Activated T-cell treated with anti-CD3 and anti-CD28 coated beads, Interleukin-2, amount 50 U/mL, for 24 hours (primary cell): ENCODE measurements around the gene CEP55.
A peak's percentile ranks its signal among the peaks of the same experiment; 100 is the strongest.

ENCODE experiments used
- DNase-seq: peaks from one replicate; pipeline ENCODE4 v3.0.0-alpha.2; 2020
- H3K27ac Mint-ChIP-seq: 2 replicates; pipeline ENCODE4 v1.8.0; 2020; ENCODE audit warnings: mild to moderate bottlenecking, mixed read lengths
- H3K27me3 Mint-ChIP-seq: 2 replicates; pipeline ENCODE4 v1.8.0; 2020; ENCODE audit warnings: mixed read lengths
- H3K36me3 Mint-ChIP-seq: 2 replicates; pipeline ENCODE4 v1.8.0; 2020; ENCODE audit warnings: low read depth, mixed read lengths
- H3K4me1 Mint-ChIP-seq: 2 replicates; pipeline ENCODE4 v1.8.0; 2020; ENCODE audit warnings: low read depth, mixed read lengths
- H3K4me3 Mint-ChIP-seq: 2 replicates; pipeline ENCODE4 v1.8.0; 2020; ENCODE audit warnings: mild to moderate bottlenecking, moderate library complexity, mixed read lengths
- H3K9me3 Mint-ChIP-seq: 2 replicates; pipeline ENCODE4 v1.8.0; 2020; ENCODE audit warnings: mixed read lengths

The CEP55 gene

GRCh38 chr10:93554316-93554663 is 57.9 kb downstream of the CEP55 start:
- Mint-ChIP-seq H3K4me1 (no peaks in the 10 kb centered on the region), H3K27ac (no peak overlapping the region), H3K9me3 (no peaks in the 10 kb centered on the region), H3K27me3 (peaks cover 7% of the 10 kb centered on the region), H3K36me3 (no peaks in the 10 kb centered on the region), H3K4me3 (no peak overlapping the region)
- DNase-seq, result no peak

GRCh38 chr10:93554760-93555432 is 58.5 kb downstream of the CEP55 start:
- Mint-ChIP-seq H3K9me3 (no peaks in the 10 kb centered on the region), H3K4me1 (no peaks in the 10 kb centered on the region), H3K36me3 (no peaks in the 10 kb centered on the region), H3K27me3 (peaks cover 10% of the 10 kb centered on the region), H3K27ac (no peak overlapping the region), H3K4me3 (no peak overlapping the region)
- DNase-seq, result peak; percentile 59

- Mint-ChIP-seq H3K4me1 (no peaks in the 10 kb centered on the region), H3K27me3 (peaks cover 26% of the 10 kb centered on the region), H3K4me3 (no peak overlapping the region), H3K36me3 (no peaks in the 10 kb centered on the region), H3K27ac (no peak overlapping the region), H3K9me3 (no peaks in the 10 kb centered on the region)
- no peak for DNase-seq
Observed at GRCh38 chr10:93559490-93559889, 63.1 kb downstream of the CEP55 start.

GRCh38 chr10:93560541-93560940 is 64.1 kb downstream of the CEP55 start:
- no peak overlapping the region for H3K4me3 Mint-ChIP-seq
- H3K27ac Mint-ChIP-seq, result no peak overlapping the region
- no peak for DNase-seq
- H3K27me3 Mint-ChIP-seq, result peaks cover 35% of the 10 kb centered on the region
- no peaks in the 10 kb centered on the region for H3K36me3 Mint-ChIP-seq
- no peaks in the 10 kb centered on the region for H3K4me1 Mint-ChIP-seq
- H3K9me3 Mint-ChIP-seq, result no peaks in the 10 kb centered on the region

GRCh38 chr10:93565446-93565845 is 69.0 kb downstream of the CEP55 start:
- H3K4me1 Mint-ChIP-seq, result peaks cover 7% of the 10 kb centered on the region
- no peaks in the 10 kb centered on the region for H3K36me3 Mint-ChIP-seq
- no peak overlapping the region for H3K27ac Mint-ChIP-seq
- DNase-seq, result no peak
- H3K27me3 Mint-ChIP-seq, result peaks cover 66% of the 10 kb centered on the region
- no peak overlapping the region for H3K4me3 Mint-ChIP-seq
- no peaks in the 10 kb centered on the region for H3K9me3 Mint-ChIP-seq

- no peaks in the 10 kb centered on the region for H3K36me3 Mint-ChIP-seq
- peaks cover 7% of the 10 kb centered on the region for H3K4me1 Mint-ChIP-seq
- no peaks in the 10 kb centered on the region for H3K9me3 Mint-ChIP-seq
- H3K4me3 Mint-ChIP-seq, result no peak within 1 kb of the TSS
- peaks cover 73% of the 10 kb centered on the region for H3K27me3 Mint-ChIP-seq
- no peak for DNase-seq
- no peak within 1 kb of the TSS for H3K27ac Mint-ChIP-seq
Observed at GRCh38 chr10:93566435-93567276, 70.2 kb downstream of the CEP55 start, which contains the start of gene FFAR4. TSS of gene FFAR4 (plus strand) at chr10:93566665. CDS start at chr10:93566721, 56 bp downstream.

- no peaks in the 10 kb centered on the region for H3K36me3 Mint-ChIP-seq
- H3K27ac Mint-ChIP-seq, result no peak overlapping the region
- H3K9me3 Mint-ChIP-seq, result no peaks in the 10 kb centered on the region
- no peak overlapping the region for H3K4me3 Mint-ChIP-seq
- no peak for DNase-seq
- H3K4me1 Mint-ChIP-seq, result peaks cover 7% of the 10 kb centered on the region
- peaks cover 81% of the 10 kb centered on the region for H3K27me3 Mint-ChIP-seq
Observed at GRCh38 chr10:93567277-93568104, 71.1 kb downstream of the CEP55 start.

- no peak overlapping the region for H3K4me3 Mint-ChIP-seq
- H3K4me1 Mint-ChIP-seq, result peaks cover 8% of the 10 kb centered on the region
- no peaks in the 10 kb centered on the region for H3K36me3 Mint-ChIP-seq
- DNase-seq, result no peak
- H3K27me3 Mint-ChIP-seq, result peaks cover 83% of the 10 kb centered on the region
- H3K27ac Mint-ChIP-seq, result no peak overlapping the region
- H3K9me3 Mint-ChIP-seq, result no peaks in the 10 kb centered on the region
Observed at GRCh38 chr10:93568105-93568390, 71.6 kb downstream of the CEP55 start.

GRCh38 chr10:93570383-93570782 is 74.0 kb downstream of the CEP55 start:
- Mint-ChIP-seq H3K36me3 (no peaks in the 10 kb centered on the region), H3K9me3 (no peaks in the 10 kb centered on the region), H3K4me1 (peaks cover 14% of the 10 kb centered on the region), H3K4me3 (no peak overlapping the region), H3K27me3 (peaks cover 81% of the 10 kb centered on the region), H3K27ac (no peak overlapping the region)
- no peak for DNase-seq

GRCh38 chr10:93572606-93573005 is 76.2 kb downstream of the CEP55 start:
- no peak overlapping the region for H3K27ac Mint-ChIP-seq
- DNase-seq, result no peak
- no peak overlapping the region for H3K4me3 Mint-ChIP-seq
- H3K9me3 Mint-ChIP-seq, result no peaks in the 10 kb centered on the region
- H3K27me3 Mint-ChIP-seq, result peaks cover 61% of the 10 kb centered on the region
- H3K4me1 Mint-ChIP-seq, result peaks cover 7% of the 10 kb centered on the region
- H3K36me3 Mint-ChIP-seq, result no peaks in the 10 kb centered on the region

- no peaks in the 10 kb centered on the region for H3K9me3 Mint-ChIP-seq
- no peak for DNase-seq
- no peak overlapping the region for H3K27ac Mint-ChIP-seq
- peaks cover 54% of the 10 kb centered on the region for H3K27me3 Mint-ChIP-seq
- H3K4me1 Mint-ChIP-seq, result peaks cover 7% of the 10 kb centered on the region
- no peak overlapping the region for H3K4me3 Mint-ChIP-seq
- H3K36me3 Mint-ChIP-seq, result no peaks in the 10 kb centered on the region
Observed at GRCh38 chr10:93573051-93573909, 76.9 kb downstream of the CEP55 start.

GRCh38 chr10:93573924-93574323 is 77.5 kb downstream of the CEP55 start:
- Mint-ChIP-seq H3K4me1 (peaks cover 7% of the 10 kb centered on the region), H3K9me3 (no peaks in the 10 kb centered on the region), H3K4me3 (no peak overlapping the region), H3K36me3 (no peaks in the 10 kb centered on the region), H3K27ac (no peak overlapping the region), H3K27me3 (peaks cover 48% of the 10 kb centered on the region)
- DNase-seq, result no peak

- H3K4me1 Mint-ChIP-seq, result peaks cover 7% of the 10 kb centered on the region
- H3K9me3 Mint-ChIP-seq, result peaks cover 2% of the 10 kb centered on the region
- no peak for DNase-seq
- H3K4me3 Mint-ChIP-seq, result no peak overlapping the region
- no peak overlapping the region for H3K27ac Mint-ChIP-seq
- H3K27me3 Mint-ChIP-seq, result peaks cover 36% of the 10 kb centered on the region
- no peaks in the 10 kb centered on the region for H3K36me3 Mint-ChIP-seq
Observed at GRCh38 chr10:93576888-93577287, 80.5 kb downstream of the CEP55 start.

GRCh38 chr10:93577565-93577964 is 81.2 kb downstream of the CEP55 start:
- Mint-ChIP-seq H3K9me3 (peaks cover 2% of the 10 kb centered on the region), H3K27me3 (peaks cover 31% of the 10 kb centered on the region), H3K4me3 (no peak overlapping the region), H3K27ac (no peak overlapping the region), H3K4me1 (peaks cover 7% of the 10 kb centered on the region), H3K36me3 (no peaks in the 10 kb centered on the region)
- no peak for DNase-seq
